Cortex of kidney (tissue), 1 donor: ENCODE measurements around the gene INSIG2.

ENCODE experiments used
- DNase-seq: peaks from one replicate; lab custom pipeline; 2025; lab: John Stamatoyannopoulos, UW

The INSIG2 gene

GRCh38 chr2:118130385-118130784, 42.1 kb downstream of the INSIG2 start:
- DNase-seq, result no peak

- DNase-seq, result no peak
Observed at GRCh38 chr2:118131771-118132170, 43.5 kb downstream of the INSIG2 start.

DNA sequence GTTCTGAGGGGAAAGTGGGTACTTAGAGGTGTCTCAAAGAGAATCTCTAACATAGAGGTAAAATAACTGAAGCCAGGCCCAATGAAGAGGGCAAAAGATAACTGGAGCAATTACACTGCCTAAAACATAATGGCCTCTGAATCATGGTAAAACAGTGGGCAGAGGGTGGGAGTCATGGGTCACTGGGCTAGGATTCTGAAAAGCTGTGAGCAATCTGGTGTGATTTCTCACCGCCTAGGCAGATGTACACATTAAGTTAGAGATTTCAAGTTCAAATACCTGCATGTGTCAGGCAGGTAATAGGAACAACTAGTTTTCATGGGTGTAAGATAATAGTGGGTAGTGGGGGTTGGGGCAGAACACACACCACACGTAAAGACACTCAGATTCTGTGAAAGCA, 45.6 kb downstream of the INSIG2 start:
- no peak for DNase-seq

DNA sequence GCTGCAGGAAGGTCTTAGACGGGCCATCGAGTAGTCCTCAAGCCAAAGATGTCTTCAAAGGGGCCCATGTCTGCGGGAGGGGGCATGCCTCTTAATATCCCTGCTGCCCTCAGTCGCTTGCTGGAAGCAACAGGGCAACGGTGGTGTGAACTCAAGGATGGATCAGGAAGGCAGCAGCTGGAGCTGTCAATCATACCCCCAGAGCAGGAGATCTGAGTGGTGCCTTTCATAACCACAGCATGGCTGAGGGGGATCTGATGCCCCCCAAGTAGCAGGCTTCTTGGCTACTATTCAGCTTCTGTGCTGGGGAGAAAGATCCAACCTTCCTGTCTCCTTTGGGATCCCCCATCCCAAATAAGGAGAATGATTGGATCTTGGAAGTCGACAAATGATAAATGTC, 46.4 kb downstream of the INSIG2 start:
- no peak for DNase-seq

DNA sequence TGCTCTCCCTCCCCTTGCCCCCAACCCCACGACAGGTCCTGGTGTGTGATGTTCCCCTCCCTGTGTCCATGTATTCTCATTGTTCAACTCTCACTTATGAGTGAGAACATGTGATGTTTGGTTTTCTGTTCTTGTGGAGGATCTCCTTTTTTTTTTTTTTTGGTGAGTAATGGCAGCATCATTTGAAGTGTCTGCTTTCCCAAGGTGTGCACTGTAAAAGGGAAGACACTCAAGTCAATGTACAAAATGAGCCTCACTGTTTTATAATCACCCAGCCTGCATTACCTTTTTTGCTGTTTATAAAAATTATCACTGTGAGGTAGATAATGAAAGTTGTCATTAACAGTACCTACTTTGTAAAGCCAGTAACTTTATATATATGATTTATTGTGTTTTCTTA, 56.9 kb downstream of the INSIG2 start:
- no peak for DNase-seq

GRCh38 chr2:118145806-118146205, 57.5 kb downstream of the INSIG2 start:
- no peak for DNase-seq

DNA sequence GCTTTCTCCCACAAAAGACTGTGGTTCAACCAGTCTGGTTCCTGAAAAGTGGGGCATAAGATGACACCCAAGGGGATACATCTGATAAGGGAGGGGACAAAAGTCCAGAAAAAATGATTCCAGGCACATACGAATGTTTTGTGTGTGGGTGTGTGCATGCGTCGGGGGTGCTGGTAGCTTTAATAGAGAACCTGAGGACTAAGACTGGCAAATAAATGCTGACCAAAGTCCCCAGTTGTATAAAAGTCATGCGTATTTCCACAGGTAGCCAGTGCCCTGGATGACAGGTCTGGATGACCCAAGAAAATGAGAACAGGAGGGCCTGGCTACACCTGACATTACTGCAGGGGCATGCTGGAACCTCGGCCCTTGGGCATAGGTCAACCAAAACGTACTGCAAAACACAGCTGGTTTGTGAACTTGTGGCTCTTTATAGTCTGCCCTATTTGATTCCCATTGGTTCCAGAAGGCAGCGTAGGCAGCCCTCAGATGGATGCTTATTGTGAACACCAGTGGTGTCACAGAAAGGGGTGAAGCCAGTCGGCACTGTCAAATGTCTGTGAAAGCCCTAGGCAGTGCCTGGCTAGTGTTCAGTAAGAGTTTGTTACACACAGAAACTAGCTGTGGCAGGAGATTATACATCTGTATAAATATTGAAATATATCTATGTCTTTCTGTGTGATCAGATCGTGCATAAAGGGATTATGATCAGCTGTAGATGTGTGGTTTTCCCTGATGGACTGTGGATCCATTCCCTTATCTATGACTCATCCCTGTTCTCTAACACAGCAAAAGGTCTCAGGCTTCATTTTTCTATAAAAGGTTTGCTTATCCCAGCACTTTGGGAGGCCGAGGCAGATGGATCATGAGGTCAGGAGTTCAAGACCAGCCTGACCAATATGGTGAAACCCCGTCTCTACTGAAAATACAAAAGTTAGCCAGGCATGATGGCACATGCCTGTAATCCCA, 58.3 kb downstream of the INSIG2 start:
- DNase-seq, result no peak

GRCh38 chr2:118148133-118148532, 59.9 kb downstream of the INSIG2 start:
- no peak for DNase-seq

GRCh38 chr2:118148809-118149208, 60.5 kb downstream of the INSIG2 start:
- DNase-seq, result no peak

- DNase-seq, result no peak
Observed at GRCh38 chr2:118150294-118150693, 62.0 kb downstream of the INSIG2 start.

- no peak for DNase-seq
Observed at GRCh38 chr2:118151831-118152230, 63.6 kb downstream of the INSIG2 start.

DNA sequence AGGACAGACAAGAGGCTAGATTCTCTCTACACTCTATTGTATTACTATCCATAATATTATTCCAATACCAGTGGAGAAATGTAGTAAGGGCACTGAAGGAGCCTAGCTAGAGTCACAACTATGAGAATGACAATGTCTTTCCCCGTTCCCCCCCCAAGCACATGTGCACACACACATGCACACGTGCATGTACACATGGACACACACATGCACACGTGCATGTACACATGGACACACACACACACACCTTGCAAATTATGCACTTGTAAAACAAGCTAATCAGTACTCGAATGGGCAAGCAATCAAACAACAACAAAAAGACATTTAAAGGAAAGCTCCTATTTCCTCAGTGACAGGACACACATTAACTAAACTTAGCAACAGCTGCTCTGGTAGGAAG, 65.2 kb downstream of the INSIG2 start:
- no peak for DNase-seq

DNA sequence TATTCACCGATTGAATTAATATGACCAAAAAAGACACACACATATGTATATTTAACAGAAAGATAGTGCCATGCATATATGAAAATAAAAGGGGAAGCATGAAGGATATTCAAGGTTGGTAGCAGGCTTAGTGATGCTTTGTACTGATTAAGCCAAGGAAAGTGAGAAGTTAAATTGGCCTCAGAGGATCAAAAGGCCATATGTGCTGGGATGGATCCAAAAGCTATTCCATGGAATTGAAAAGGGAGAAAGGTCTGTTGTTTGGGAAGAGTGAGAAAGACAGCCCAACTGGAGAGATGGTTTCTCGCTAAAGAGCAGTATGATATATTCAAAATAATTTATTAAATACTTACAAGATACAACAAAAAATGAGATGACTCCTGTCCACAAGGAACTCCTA, 65.9 kb downstream of the INSIG2 start:
- DNase-seq, result no peak
